Measurements from ENCODE around the gene SPATC1L. TPM values are rescaled to one million over a fixed set of nuclear protein-coding genes. Genes with fewer than 3 reads are reported as not detected.

Gene SPATC1L
- total and polyA plus RNA-seq, 2 donors (not counting 1 experiment from before 2014, with no cell fraction given), result 11.4 to 15.4 TPM

GRCh38 chr21:46117586-46118315 is 66.5 kb downstream of the SPATC1L start:
- no peak overlapping the region for H3K27ac Mint-ChIP-seq
- 83% methylated on average over 29 of the region's 29 CpGs for whole genome bisulfite sequencing (ENCODE audit: insufficient coverage)

More at GRCh38 chr21:46117586-46118315, 66.5 kb downstream of the SPATC1L start:
- Histone ChIP-seq H3K79me2 (ENCODE audit: control insufficient read depth, insufficient read depth, low read length) (no peaks in the 10 kb centered on the region), H3K9me3 (ENCODE audit: control extremely low read depth in 1 of 3, control insufficient read depth in 2 of 3, insufficient read depth in 1 of 3, low read length in 2 of 3) (peaks cover 0 to 17% (median 0%) of the 10 kb centered on the region in 3 donors), H3K4me1 (ENCODE audit: control insufficient read depth in 2 of 2, insufficient read depth in 2 of 2, low read length in 2 of 2) (no peaks in the 10 kb centered on the region), H3K36me3 (replicated peaks in 1 of 2; ENCODE audit: control extremely low read depth in 1 of 2, control insufficient read depth in 1 of 2, extremely low read depth in 1 of 2, insufficient read depth in 2 of 2, low read length in 1 of 2) (no peaks in the 10 kb centered on the region), H3K4me3 (ENCODE audit: control extremely low read depth in 1 of 5, extremely low read depth in 1 of 5, insufficient read depth in 1 of 5, low read depth in 2 of 5, low read length in 4 of 5) (no peak overlapping the region), H3K27ac (ENCODE audit: low read length in 2 of 2) (no peak overlapping the region), H3K4me2 (replicated peaks; ENCODE audit: low read depth, low read length, poor library complexity, severe bottlenecking) (no peak overlapping the region), H3K27me3 (replicated peaks in 1 of 4; ENCODE audit: control extremely low read depth in 1 of 4, control insufficient read depth in 3 of 4, insufficient read depth in 4 of 4, low read length in 3 of 4) (no peaks in the 10 kb centered on the region), H3K9ac (ENCODE audit: low read length) (no peak overlapping the region), H4K20me1 (ENCODE audit: control insufficient read depth, insufficient read depth, low read length, poor library complexity, severe bottlenecking) (no peaks in the 10 kb centered on the region), H2AFZ (ENCODE audit: insufficient read depth, low read depth, low read length, poor library complexity, severe bottlenecking) (no peak overlapping the region)
- Mint-ChIP-seq H3K9me3 (ENCODE audit: insufficient read depth) (no peaks in the 10 kb centered on the region), H3K4me3 (no peak overlapping the region), H3K27me3 (no peaks in the 10 kb centered on the region), H3K4me1 (no peaks in the 10 kb centered on the region)
- intact Hi-C loops (cut with micrococcal nuclease), result no loop called here
- ChIA-PET POLR2A (no interaction called here), CTCF (no interaction called here)
- ATAC-seq (ENCODE audit: low read depth) (no peak), DNase-seq (no peak)
- TF ChIP-seq EZH2 (IDR thresholded peaks at IDR 0.05; ENCODE audit: borderline replicate concordance, insufficient read depth, low read depth, low read length, poor library complexity, severe bottlenecking) (no peak), CTCF (IDR thresholded peaks at IDR 0.05) (no peak)

Measured in B cell (primary cell).